PFSK-1 (cell line): ENCODE results near the gene HCFC1.
A peak's percentile ranks its signal among the peaks of the same experiment; 100 is the strongest.

Experiments used
- FOXP2 ChIP-seq: optimal IDR thresholded peaks from 2 replicates; pipeline ENCODE3; 2011; ENCODE audit warnings: borderline replicate concordance, control low read depth, inconsistent platforms; ENCODE audit not compliant: insufficient read depth; ENCODE audit errors: extremely low read length, extremely low read depth
- POLR2AphosphoS5 ChIP-seq: IDR thresholded peaks from 2 replicates; pipeline ENCODE4 v1.6.1; 2012; ENCODE audit warnings: low read depth, mild to moderate bottlenecking, control low read depth, low read length, moderate library complexity
- REST ChIP-seq, 2 experiments: IDR thresholded peaks; 2 replicates each; pipeline versions ENCODE4 v1.6.1 to v1.8.0; 2011 to 2012; ENCODE audit warnings: low read depth in 2 of 2, low read length in 2 of 2, control low read depth in 1 of 2, inconsistent platforms in 1 of 2, mild to moderate bottlenecking in 1 of 2, moderate library complexity in 1 of 2; ENCODE audit not compliant: insufficient read depth in 1 of 2
- SIN3A ChIP-seq: IDR thresholded peaks from 2 replicates; pipeline ENCODE4 v1.6.1; 2012; ENCODE audit warnings: mild to moderate bottlenecking, low read length, moderate library complexity, borderline replicate concordance; ENCODE audit not compliant: insufficient read depth
- TAF1 ChIP-seq: IDR thresholded peaks from 2 replicates; pipeline ENCODE4 v1.6.1; 2012; ENCODE audit warnings: low read length, control low read depth, borderline replicate concordance; ENCODE audit not compliant: insufficient read depth

HCFC1 gene

GRCh38 chrX:154012336-154012991 is 40.8 kb upstream of the HCFC1 start:
- TF ChIP-seq SIN3A (no peak), FOXP2 (no peak), POLR2AphosphoS5 (0 out of 2 replicates have a peak, but pooled peaks have one; percentile 44)

GRCh38 chrX:154011376-154012335 is 40.0 kb upstream of the HCFC1 start:
- TF ChIP-seq FOXP2 (no peak), POLR2AphosphoS5 (no peak), REST (IDR thresholded peaks at IDR 0.05; ENCODE audit: insufficient read depth in 1 of 2, low read depth in 2 of 2, low read length in 2 of 2) (no peak), SIN3A (no peak), TAF1 (no peak)

- no peak for TF ChIP-seq POLR2AphosphoS5
- TF ChIP-seq TAF1 = no peak
- no peak for TF ChIP-seq FOXP2
- no peak for TF ChIP-seq SIN3A
- no peak for TF ChIP-seq REST (IDR thresholded peaks at IDR 0.05; ENCODE audit: insufficient read depth in 1 of 2, low read depth in 2 of 2, low read length in 2 of 2)
These were observed 38.9 kb upstream of the HCFC1 start for GRCh38 chrX:154010330-154011087.

GRCh38 chrX:154008521-154008920 is 36.9 kb upstream of the HCFC1 start:
- no peak for TF ChIP-seq FOXP2
- no peak for TF ChIP-seq REST (IDR thresholded peaks at IDR 0.05; ENCODE audit: insufficient read depth in 1 of 2, low read depth in 2 of 2, low read length in 2 of 2)
- no peak for TF ChIP-seq POLR2AphosphoS5
- no peak for TF ChIP-seq TAF1
- TF ChIP-seq SIN3A = no peak

GRCh38 chrX:154006947-154007346 is 35.3 kb upstream of the HCFC1 start:
- TF ChIP-seq TAF1 (no peak), FOXP2 (no peak), REST (IDR thresholded peaks at IDR 0.05; ENCODE audit: insufficient read depth in 1 of 2, low read depth in 2 of 2, low read length in 2 of 2) (no peak), SIN3A (no peak), POLR2AphosphoS5 (no peak)
